Keratinocyte (primary cell): ENCODE data around the gene POU4F1. TPM values are rescaled to one million over a fixed set of nuclear protein-coding genes. Genes with fewer than 3 reads are reported as not detected.
"Not testable (repeated sequence)": the region's sequence is repeated elsewhere in the genome, so short reads cannot be mapped to it uniquely, and the experiment has no call there.

Experiments
- DNase-seq: peaks from one replicate; pipeline ENCODE4 v3.0.0-alpha.2; 2011; ENCODE audit warnings: low read depth, missing footprints, low spot score
- FAIRE-seq: peaks from 2 replicates; lab custom pipeline; 2011; peaks lifted over from hg19 to GRCh38; lab: Jason Lieb, UNC
- H2AFZ ChIP-seq: 2 replicates; pipeline ENCODE4 v1.6.0; 2012; ENCODE audit warnings: low read length, control low read depth, inconsistent platforms; ENCODE audit not compliant: control insufficient read depth
- H3K27ac ChIP-seq: 2 replicates; pipeline ENCODE4 v1.5.1; 2011; ENCODE audit warnings: low read length; ENCODE audit not compliant: control insufficient read depth, insufficient read depth
- H3K27me3 ChIP-seq: 3 replicates; pipeline ENCODE4 v1.6.0; 2011; ENCODE audit warnings: low read length; ENCODE audit not compliant: control insufficient read depth, insufficient read depth; ENCODE audit errors: extremely low read depth
- H3K36me3 ChIP-seq, 2 experiments: 2 replicates in 1 of 2; 3 replicates in 1 of 2; pipeline ENCODE4 v1.5.1; 2011; ENCODE audit warnings: low read length in 2 of 2, mild to moderate bottlenecking in 1 of 2; ENCODE audit not compliant: control insufficient read depth in 2 of 2, insufficient read depth in 2 of 2; ENCODE audit errors: extremely low read depth in 1 of 2
- H3K4me1 ChIP-seq: 3 replicates; pipeline ENCODE4 v1.5.1; 2011; ENCODE audit warnings: low read length; ENCODE audit not compliant: control insufficient read depth, insufficient read depth; ENCODE audit errors: extremely low read depth
- H3K4me2 ChIP-seq: 3 replicates; pipeline ENCODE4 v1.6.0; 2011; ENCODE audit warnings: low read depth, low read length; ENCODE audit not compliant: control insufficient read depth, insufficient read depth; ENCODE audit errors: extremely low read depth
- H3K4me3 ChIP-seq, 3 experiments: fragments of 200-600 bp in 1 of 3; sonication (generic) in 1 of 3; 2 replicates in 2 of 3; 3 replicates in 1 of 3; pipeline ENCODE4 v1.5.1; 2011 to 2016; ENCODE audit warnings: low read length in 3 of 3, mild to moderate bottlenecking in 3 of 3, control low read depth in 2 of 3, inconsistent platforms in 1 of 3, low read depth in 1 of 3, mixed read lengths in 1 of 3, mixed run types in 1 of 3, moderate library complexity in 1 of 3; ENCODE audit not compliant: control insufficient read depth in 2 of 3, insufficient read depth in 2 of 3; ENCODE audit errors: extremely low read depth in 1 of 3
- H3K79me2 ChIP-seq: 2 replicates; pipeline ENCODE4 v1.6.0; 2012; ENCODE audit warnings: low read length; ENCODE audit not compliant: control insufficient read depth, insufficient read depth
- H3K9ac ChIP-seq: 3 replicates; pipeline ENCODE4 v1.6.0; 2011; ENCODE audit warnings: low read length; ENCODE audit not compliant: control insufficient read depth, insufficient read depth; ENCODE audit errors: extremely low read depth
- H3K9me1 ChIP-seq: 3 replicates; pipeline ENCODE4 v1.6.0; 2011; ENCODE audit warnings: low read length; ENCODE audit not compliant: control insufficient read depth, insufficient read depth; ENCODE audit errors: extremely low read depth
- H3K9me3 ChIP-seq: 2 replicates; pipeline ENCODE4 v1.5.1; 2012; ENCODE audit warnings: low read depth, low read length; ENCODE audit not compliant: control insufficient read depth
- H4K20me1 ChIP-seq: 3 replicates; pipeline ENCODE4 v1.6.0; 2011; ENCODE audit warnings: low read length; ENCODE audit not compliant: control insufficient read depth, insufficient read depth; ENCODE audit errors: extremely low read depth
- CTCF ChIP-seq, 3 experiments: IDR thresholded peaks in 1 of 3; conservative IDR thresholded peaks in 1 of 3; optimal IDR thresholded peaks in 1 of 3; 2 replicates in 2 of 3; 3 replicates in 1 of 3; pipeline versions ENCODE3 to v1.5.1; 2011; ENCODE audit warnings: low read length in 3 of 3, mild to moderate bottlenecking in 3 of 3, moderate library complexity in 2 of 3, control low read depth in 1 of 3, inconsistent platforms in 1 of 3; ENCODE audit not compliant: insufficient read depth in 2 of 3; ENCODE audit errors: extremely low read depth in 1 of 3
- EZH2 ChIP-seq: IDR thresholded peaks from one replicate; pipeline ENCODE4 v1.6.1; 2012; ENCODE audit warnings: inconsistent platforms, mild to moderate bottlenecking, low read length, moderate library complexity
- dilution Hi-C: fragments of 300-500 bp; cut with MboI; formaldehyde crosslinking; loops from one replicate; pipeline ENCODE4 v1.7.0; 2020; ENCODE audit warnings: low sequenced_read_pairs; ENCODE audit not compliant: extremely low pct_ligation_motif_present
- polyA plus RNA-seq, 5 experiments: library from polyadenylated mRNA; depleted of rRNA in 3 of 5; stranded (reverse) in 3 of 5; stranded (forward) in 1 of 5; unstranded in 1 of 5; fragments of >200 nt; gene quantifications; 1 replicate in 1 of 5; 2 replicates in 3 of 5; 3 replicates in 1 of 5; pipeline versions ENCODE4 v1.2.1 to v1.2.3, GENCODE V29; 2011 to 2012; ENCODE audit warnings: missing spikeins in 2 of 5, low read depth in 1 of 5, low replicate concordance in 1 of 5

POU4F1 gene
- polyA plus RNA-seq, 1 donor (not counting 4 experiments of a cell fraction or from before 2014, with no cell fraction given): not detected

- no peak overlapping the region for H3K9ac ChIP-seq
- FAIRE-seq: no peak
- no peak overlapping the region for H3K4me2 ChIP-seq
- H3K9me1 ChIP-seq: no peaks in the 10 kb centered on the region
- no peak for TF ChIP-seq EZH2
- no peak overlapping the region for H2AFZ ChIP-seq
- H3K4me3 ChIP-seq: no peak overlapping the region
- no peaks in the 10 kb centered on the region for H3K4me1 ChIP-seq
- no peak for DNase-seq
- peaks cover 3% of the 10 kb centered on the region for H4K20me1 ChIP-seq
- no peaks in the 10 kb centered on the region for H3K36me3 ChIP-seq
- H3K27me3 ChIP-seq: no peaks in the 10 kb centered on the region
- H3K27ac ChIP-seq: no peak overlapping the region
- dilution Hi-C loops: no loop called here
- H3K79me2 ChIP-seq: peaks cover 94% of the 10 kb centered on the region
- H3K9me3 ChIP-seq: no peaks in the 10 kb centered on the region
Observed at GRCh38 chr13:78650717-78651083, 47.3 kb upstream of the POU4F1 start.

GRCh38 chr13:78649997-78650716 is 46.8 kb upstream of the POU4F1 start:
- DNase-seq (no peak), FAIRE-seq (no peak)
- H3K4me3 ChIP-seq: no peak overlapping the region
- H4K20me1 ChIP-seq: peaks cover 3% of the 10 kb centered on the region
- dilution Hi-C loops: no loop called here
- no peaks in the 10 kb centered on the region for H3K9me1 ChIP-seq
- no peak overlapping the region for H2AFZ ChIP-seq
- H3K9me3 ChIP-seq: no peaks in the 10 kb centered on the region
- TF ChIP-seq CTCF (optimal IDR thresholded peaks at IDR 0.05 in 1 of 3, IDR thresholded peaks at IDR 0.05 in 1 of 3, conservative IDR thresholded peaks at IDR 0.05 in 1 of 3; ENCODE audit: extremely low read depth in 1 of 3, insufficient read depth in 2 of 3, low read length in 3 of 3): no peak
- no peak for TF ChIP-seq EZH2
- H3K4me1 ChIP-seq: no peaks in the 10 kb centered on the region
- H3K27ac ChIP-seq: no peak overlapping the region
- no peak overlapping the region for H3K4me2 ChIP-seq
- H3K27me3 ChIP-seq: no peaks in the 10 kb centered on the region
- no peak overlapping the region for H3K9ac ChIP-seq
- peaks cover 92% of the 10 kb centered on the region for H3K79me2 ChIP-seq
- no peaks in the 10 kb centered on the region for H3K36me3 ChIP-seq

DNA sequence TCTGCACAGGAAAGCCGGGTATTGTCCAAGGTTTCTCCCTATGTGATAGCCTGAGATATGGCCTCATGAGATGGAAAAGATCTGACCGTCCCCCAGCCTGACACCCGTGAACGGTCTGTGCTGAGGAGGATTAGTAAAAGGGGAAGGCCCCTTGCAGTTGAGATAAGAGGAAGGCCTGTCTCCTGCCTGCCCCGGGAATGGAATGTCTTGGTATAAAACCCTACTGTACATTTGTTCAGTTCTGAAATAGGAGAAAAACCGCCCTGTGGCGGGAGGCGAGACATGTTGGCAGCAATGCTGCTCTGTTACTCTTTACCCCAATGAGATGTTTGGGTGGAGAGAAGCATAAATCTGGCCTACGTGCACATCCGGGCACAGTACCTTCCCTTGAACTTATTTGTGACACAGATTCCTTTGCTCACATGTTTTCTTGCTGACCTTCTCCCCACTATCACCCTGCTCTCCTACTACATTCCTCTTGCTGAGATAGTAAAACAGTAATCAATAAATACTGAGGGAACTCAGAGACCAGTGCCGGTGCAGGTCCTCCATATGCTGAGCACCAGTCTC is 43.8 kb upstream of the POU4F1 start:
- H3K27me3 ChIP-seq, H3K27ac ChIP-seq, H3K36me3 ChIP-seq, dilution Hi-C loops, FAIRE-seq, H3K4me2 ChIP-seq, DNase-seq, H3K4me1 ChIP-seq, H3K9me3 ChIP-seq, H3K4me3 ChIP-seq, H3K9me1 ChIP-seq, H4K20me1 ChIP-seq, H2AFZ ChIP-seq, H3K9ac ChIP-seq: not testable (repeated sequence)
- peaks cover 72% of the 10 kb centered on the region for H3K79me2 ChIP-seq
